ENCODE results near the gene VSIR.

The VSIR gene

GRCh38 chr10:71756311-71757191 lies 16.8 kb downstream of the VSIR start:
- DNase-seq, result no peak
- no peaks in the 10 kb centered on the region for H3K9me3 Mint-ChIP-seq
- CTCF ChIA-PET, result interaction anchor here (0.8 to 5.1 kb wide), 12 partner anchors 8 to 62 kb away, joined by 3 to 41 read pairs (median 7); partner anchors contain the start of gene VSIR
- H3K4me1 Mint-ChIP-seq, result peaks cover 94% of the 10 kb centered on the region
- peaks cover 76% of the 10 kb centered on the region for H3K36me3 Mint-ChIP-seq
- peak overlapping the region; percentile 61 for H3K4me3 Mint-ChIP-seq
- peak overlapping the region; percentile 97 for H3K27ac Mint-ChIP-seq
- no peaks in the 10 kb centered on the region for H3K27me3 Mint-ChIP-seq

- H3K9me3 Mint-ChIP-seq, result no peaks in the 10 kb centered on the region
- CTCF ChIA-PET, result interaction anchor here (0.8 to 5.1 kb wide), 5 partner anchors 9 to 48 kb away, joined by 3 to 25 read pairs (median 4); no protein-coding TSS in a partner anchor
- no peak for DNase-seq
- H3K27me3 Mint-ChIP-seq, result no peaks in the 10 kb centered on the region
- peaks cover 74% of the 10 kb centered on the region for H3K36me3 Mint-ChIP-seq
- H3K4me1 Mint-ChIP-seq, result peaks cover 93% of the 10 kb centered on the region
- peak overlapping the region; percentile 97 for H3K27ac Mint-ChIP-seq
- no peak overlapping the region for H3K4me3 Mint-ChIP-seq
Measured at GRCh38 chr10:71755179-71755879, 18.0 kb downstream of the VSIR start.

GRCh38 chr10:71754562-71754961 lies 18.8 kb downstream of the VSIR start:
- H3K9me3 Mint-ChIP-seq, result no peaks in the 10 kb centered on the region
- peak overlapping the region; percentile 81 for H3K27ac Mint-ChIP-seq
- CTCF ChIA-PET, result interaction anchor here (1.2 to 5.1 kb wide), 4 partner anchors 9 to 47 kb away, joined by 3 to 25 read pairs (median 14); no protein-coding TSS in a partner anchor
- DNase-seq, result no peak
- H3K4me3 Mint-ChIP-seq, result no peak overlapping the region
- H3K4me1 Mint-ChIP-seq, result peaks cover 96% of the 10 kb centered on the region
- no peaks in the 10 kb centered on the region for H3K27me3 Mint-ChIP-seq
- H3K36me3 Mint-ChIP-seq, result peaks cover 77% of the 10 kb centered on the region

- Mint-ChIP-seq H3K9me3 (no peaks in the 10 kb centered on the region), H3K4me3 (no peak overlapping the region), H3K36me3 (peaks cover 75% of the 10 kb centered on the region), H3K27ac (peak overlapping the region; percentile 63), H3K4me1 (peaks cover 97% of the 10 kb centered on the region), H3K27me3 (no peaks in the 10 kb centered on the region)
- no peak for DNase-seq
- CTCF ChIA-PET, result interaction anchor here (1.3 to 4.9 kb wide), 2 partner anchors 13 to 29 kb away, joined by 3 to 25 read pairs; no protein-coding TSS in a partner anchor
Measured at GRCh38 chr10:71753960-71754505, 19.3 kb downstream of the VSIR start.

- no peaks in the 10 kb centered on the region for H3K27me3 Mint-ChIP-seq
- no peaks in the 10 kb centered on the region for H3K9me3 Mint-ChIP-seq
- H3K27ac Mint-ChIP-seq, result peak overlapping the region; percentile 93
- CTCF ChIA-PET, result interaction anchor here (1.0 to 4.9 kb wide), 6 partner anchors 8 to 58 kb away, joined by 3 to 25 read pairs (median 5); partner anchors contain the start of gene VSIR
- DNase-seq, result no peak
- peaks cover 98% of the 10 kb centered on the region for H3K4me1 Mint-ChIP-seq
- H3K4me3 Mint-ChIP-seq, result peak overlapping the region; percentile 8
- H3K36me3 Mint-ChIP-seq, result peaks cover 77% of the 10 kb centered on the region
Measured at GRCh38 chr10:71753091-71753959, 20.0 kb downstream of the VSIR start.

- H3K27ac Mint-ChIP-seq, result peak overlapping the region; percentile 93
- no peak for DNase-seq
- peak overlapping the region; percentile 21 for H3K4me3 Mint-ChIP-seq
- H3K4me1 Mint-ChIP-seq, result peaks cover 98% of the 10 kb centered on the region
- H3K27me3 Mint-ChIP-seq, result no peaks in the 10 kb centered on the region
- CTCF ChIA-PET, result interaction anchor here (0.8 to 1.7 kb wide), 9 partner anchors 9 to 59 kb away, joined by 3 to 7 read pairs (median 4); partner anchors contain the start of gene VSIR
- H3K36me3 Mint-ChIP-seq, result peaks cover 73% of the 10 kb centered on the region
- H3K9me3 Mint-ChIP-seq, result no peaks in the 10 kb centered on the region
Measured at GRCh38 chr10:71752391-71753090, 20.8 kb downstream of the VSIR start.

GRCh38 chr10:71751515-71752224 lies 21.6 kb downstream of the VSIR start:
- CTCF ChIA-PET, result interaction anchor here (0.8 to 1.7 kb wide), 9 partner anchors 8 to 60 kb away, joined by 3 to 7 read pairs (median 4); partner anchors contain the start of gene VSIR
- Mint-ChIP-seq H3K27me3 (no peaks in the 10 kb centered on the region), H3K27ac (peak overlapping the region; percentile 93), H3K4me3 (no peak overlapping the region), H3K4me1 (peaks cover 98% of the 10 kb centered on the region), H3K9me3 (no peaks in the 10 kb centered on the region), H3K36me3 (peaks cover 80% of the 10 kb centered on the region)
- no peak for DNase-seq

GRCh38 chr10:71750986-71751385 lies 22.3 kb downstream of the VSIR start:
- H3K4me3 Mint-ChIP-seq, result no peak overlapping the region
- peaks cover 77% of the 10 kb centered on the region for H3K36me3 Mint-ChIP-seq

GRCh38 chr10:71750124-71750841 lies 23.0 kb downstream of the VSIR start:
- H3K27ac Mint-ChIP-seq, result peak overlapping the region; percentile 96
- no peak for DNase-seq
- H3K4me1 Mint-ChIP-seq, result peaks cover 98% of the 10 kb centered on the region
- H3K4me3 Mint-ChIP-seq, result peak overlapping the region; percentile 38
- CTCF ChIA-PET, result interaction anchor here (1.0 kb wide), 1 partner anchor 22 kb away, joined by 3 read pairs; no protein-coding TSS in a partner anchor
- peaks cover 81% of the 10 kb centered on the region for H3K36me3 Mint-ChIP-seq
- H3K27me3 Mint-ChIP-seq, result no peaks in the 10 kb centered on the region
- no peaks in the 10 kb centered on the region for H3K9me3 Mint-ChIP-seq

More at GRCh38 chr10:71750986-71751385, 22.3 kb downstream of the VSIR start:
- H3K27me3 Mint-ChIP-seq, result no peaks in the 10 kb centered on the region
- DNase-seq, result no peak
- peaks cover 98% of the 10 kb centered on the region for H3K4me1 Mint-ChIP-seq
- CTCF ChIA-PET, result interaction anchor here (1.0 kb wide), 1 partner anchor 23 kb away, joined by 3 read pairs; no protein-coding TSS in a partner anchor
- H3K27ac Mint-ChIP-seq, result peak overlapping the region; percentile 96
- no peaks in the 10 kb centered on the region for H3K9me3 Mint-ChIP-seq

- Mint-ChIP-seq H3K4me1 (peaks cover 98% of the 10 kb centered on the region), H3K27me3 (no peaks in the 10 kb centered on the region), H3K4me3 (peak overlapping the region; percentile 49), H3K27ac (peak overlapping the region; percentile 96), H3K9me3 (no peaks in the 10 kb centered on the region), H3K36me3 (peaks cover 73% of the 10 kb centered on the region)
- DNase-seq, result no peak
- CTCF ChIA-PET, result interaction anchor here (0.8 to 4.9 kb wide), 10 partner anchors 8 to 55 kb away, joined by 3 to 36 read pairs (median 6); partner anchors contain the start of gene VSIR
Measured at GRCh38 chr10:71749396-71749795, 23.9 kb downstream of the VSIR start.

- Mint-ChIP-seq H3K27me3 (no peaks in the 10 kb centered on the region), H3K9me3 (no peaks in the 10 kb centered on the region), H3K27ac (peak overlapping the region; percentile 96), H3K36me3 (peaks cover 67% of the 10 kb centered on the region), H3K4me1 (peaks cover 98% of the 10 kb centered on the region), H3K4me3 (peak overlapping the region; percentile 49)
- CTCF ChIA-PET, result interaction anchor here (0.7 to 4.9 kb wide), 12 partner anchors 9 to 54 kb away, joined by 3 to 36 read pairs (median 5); partner anchors contain the start of gene VSIR
- DNase-seq, result peak; percentile 93
Measured at GRCh38 chr10:71748671-71749191, 24.6 kb downstream of the VSIR start.
